ENCODE measurements around the gene CRLF1. TPM values are rescaled to one million over a fixed set of nuclear protein-coding genes. Genes with fewer than 3 reads are reported as not detected.

CRLF1 gene
- total and polyA plus RNA-seq, 2 donors (not counting 1 experiment from before 2014, with no cell fraction given): not detected

- no peaks in the 10 kb centered on the region for H4K20me1 ChIP-seq (ENCODE audit: control insufficient read depth, insufficient read depth, low read length, poor library complexity, severe bottlenecking)
- no peak for ATAC-seq (ENCODE audit: low read depth)
- H3K27me3 Mint-ChIP-seq: peaks cover 38% of the 10 kb centered on the region
Measured at GRCh38 chr19:18617562-18617961, 11.0 kb upstream of the CRLF1 start.

GRCh38 chr19:18616023-18616422, 9.4 kb upstream of the CRLF1 start:
- no peak overlapping the region for H3K4me3 ChIP-seq (ENCODE audit: control extremely low read depth in 1 of 5, extremely low read depth in 1 of 5, insufficient read depth in 1 of 5, low read depth in 2 of 5, low read length in 4 of 5)
- ATAC-seq (ENCODE audit: low read depth) (no peak), DNase-seq (no peak)
- peaks cover 0 to 72% (median 30%) of the 10 kb centered on the region in 4 experiments for H3K27me3 ChIP-seq (replicated peaks in 1 of 4; ENCODE audit: control extremely low read depth in 1 of 4, control insufficient read depth in 3 of 4, insufficient read depth in 4 of 4, low read length in 3 of 4)
- TF ChIP-seq CTCF (IDR thresholded peaks at IDR 0.05): no peak
- TF ChIP-seq EZH2 (IDR thresholded peaks at IDR 0.05; ENCODE audit: borderline replicate concordance, insufficient read depth, low read depth, low read length, poor library complexity, severe bottlenecking): no peak
- Mint-ChIP-seq H3K4me3 (no peak overlapping the region), H3K27ac (no peak overlapping the region), H3K27me3 (peaks cover 48% of the 10 kb centered on the region), H3K9me3 (ENCODE audit: insufficient read depth) (no peaks in the 10 kb centered on the region), H3K4me1 (peaks cover 21% of the 10 kb centered on the region)
- no peak overlapping the region for H3K27ac ChIP-seq (ENCODE audit: low read length in 2 of 2)
- H3K4me1 ChIP-seq (ENCODE audit: control insufficient read depth in 2 of 2, insufficient read depth in 2 of 2, low read length in 2 of 2): peaks cover 22 to 28% of the 10 kb centered on the region in 2 donors
- no peak overlapping the region for H3K4me2 ChIP-seq (replicated peaks; ENCODE audit: low read depth, low read length, poor library complexity, severe bottlenecking)
- POLR2A ChIA-PET: no interaction called here
- H3K79me2 ChIP-seq (ENCODE audit: control insufficient read depth, insufficient read depth, low read length): no peaks in the 10 kb centered on the region
- H2AFZ ChIP-seq (ENCODE audit: insufficient read depth, low read depth, low read length, poor library complexity, severe bottlenecking): no peak overlapping the region
- H3K9me3 ChIP-seq (ENCODE audit: control extremely low read depth in 1 of 3, control insufficient read depth in 2 of 3, insufficient read depth in 1 of 3, low read length in 2 of 3): peaks cover 0 to 15% (median 0%) of the 10 kb centered on the region in 3 donors
- intact Hi-C loops (cut with micrococcal nuclease): no loop called here
- CTCF ChIA-PET: no interaction called here
- no peak overlapping the region for H3K9ac ChIP-seq (ENCODE audit: low read length)
- no peaks in the 10 kb centered on the region for H3K36me3 ChIP-seq (replicated peaks in 1 of 2; ENCODE audit: control extremely low read depth in 1 of 2, control insufficient read depth in 1 of 2, extremely low read depth in 1 of 2, insufficient read depth in 2 of 2, low read length in 1 of 2)
- H4K20me1 ChIP-seq (ENCODE audit: control insufficient read depth, insufficient read depth, low read length, poor library complexity, severe bottlenecking): no peaks in the 10 kb centered on the region
- 94% methylated on average over 1 of the region's 3 CpGs for WGBS (ENCODE audit: insufficient coverage)

More at GRCh38 chr19:18617562-18617961, 11.0 kb upstream of the CRLF1 start:
- peaks cover 0 to 63% (median 19%) of the 10 kb centered on the region in 4 experiments for H3K27me3 ChIP-seq (replicated peaks in 1 of 4; ENCODE audit: control extremely low read depth in 1 of 4, control insufficient read depth in 3 of 4, insufficient read depth in 4 of 4, low read length in 3 of 4)
- H3K9ac ChIP-seq (ENCODE audit: low read length): no peak overlapping the region
- ChIA-PET POLR2A (no interaction called here), CTCF (no interaction called here)
- H2AFZ ChIP-seq (ENCODE audit: insufficient read depth, low read depth, low read length, poor library complexity, severe bottlenecking): no peak overlapping the region
- no peak for DNase-seq
- no peaks in the 10 kb centered on the region for H3K9me3 Mint-ChIP-seq (ENCODE audit: insufficient read depth)
- no peaks in the 10 kb centered on the region for H3K79me2 ChIP-seq (ENCODE audit: control insufficient read depth, insufficient read depth, low read length)
- H3K9me3 ChIP-seq (ENCODE audit: control extremely low read depth in 1 of 3, control insufficient read depth in 2 of 3, insufficient read depth in 1 of 3, low read length in 2 of 3): peaks cover 0 to 12% (median 0%) of the 10 kb centered on the region in 3 donors
- H3K4me2 ChIP-seq (replicated peaks; ENCODE audit: low read depth, low read length, poor library complexity, severe bottlenecking): no peak overlapping the region
- no peaks in the 10 kb centered on the region for H3K36me3 ChIP-seq (replicated peaks in 1 of 2; ENCODE audit: control extremely low read depth in 1 of 2, control insufficient read depth in 1 of 2, extremely low read depth in 1 of 2, insufficient read depth in 2 of 2, low read length in 1 of 2)
- H3K4me1 ChIP-seq (ENCODE audit: control insufficient read depth in 2 of 2, insufficient read depth in 2 of 2, low read length in 2 of 2): peaks cover 7 to 14% of the 10 kb centered on the region in 2 donors
- peaks cover 11% of the 10 kb centered on the region for H3K4me1 Mint-ChIP-seq
- H3K4me3 Mint-ChIP-seq: no peak overlapping the region
- H3K27ac ChIP-seq (ENCODE audit: low read length in 2 of 2): no peak overlapping the region
- H3K4me3 ChIP-seq (ENCODE audit: control extremely low read depth in 1 of 5, extremely low read depth in 1 of 5, insufficient read depth in 1 of 5, low read depth in 2 of 5, low read length in 4 of 5): no peak overlapping the region
- no peak overlapping the region for H3K27ac Mint-ChIP-seq
- TF ChIP-seq EZH2 (IDR thresholded peaks at IDR 0.05; ENCODE audit: borderline replicate concordance, insufficient read depth, low read depth, low read length, poor library complexity, severe bottlenecking) (no peak), CTCF (IDR thresholded peaks at IDR 0.05) (no peak)
- intact Hi-C loops (cut with micrococcal nuclease): no loop called here

Measured in B cell (primary cell).